CD8-positive, alpha-beta memory T cell (primary cell): ENCODE data around the gene MUC21. TPM values are rescaled to one million over a fixed set of nuclear protein-coding genes. Genes with fewer than 3 reads are reported as not detected.

Experiments used
- CTCF ChIA-PET: fragments of 350-600 bp; sonication (Branson Sonifier 250); formaldehyde crosslinking; loops from one replicate; lab custom pipeline; 2021; ENCODE audit warnings: antibody characterized with exemption; lab: Charles Lee
- POLR2A ChIA-PET: fragments of 350-600 bp; sonication (Branson Sonifier 250); formaldehyde crosslinking; loops from one replicate; lab custom pipeline; 2021; ENCODE audit warnings: antibody characterized with exemption; lab: Charles Lee
- DNase-seq, 5 donors: peaks; one replicate each; pipeline versions ENCODE4 v3.0.0 to v3.0.0-alpha.2; 2020 to 2022; ENCODE audit warnings: mixed read lengths in 1 of 5
- H3K27ac ChIP-seq: one replicate; pipeline ENCODE4 v1.7.0; 2013; ENCODE audit warnings: low read depth, mild to moderate bottlenecking, low read length, moderate library complexity
- H3K27me3 ChIP-seq: 2 replicates; pipeline ENCODE4 v1.7.0; 2013; ENCODE audit warnings: low read length, mild to moderate bottlenecking; ENCODE audit not compliant: insufficient read depth, poor library complexity, severe bottlenecking
- H3K36me3 ChIP-seq: 2 replicates; pipeline ENCODE4 v1.7.0; 2013; ENCODE audit warnings: mild to moderate bottlenecking, low read length, moderate library complexity; ENCODE audit not compliant: insufficient read depth
- H3K4me1 ChIP-seq: 2 replicates; pipeline ENCODE4 v1.7.0; 2013; ENCODE audit warnings: mild to moderate bottlenecking, low read length, moderate library complexity; ENCODE audit not compliant: insufficient read depth
- H3K4me3 ChIP-seq: 2 replicates; pipeline ENCODE4 v1.7.0; 2013; ENCODE audit warnings: mild to moderate bottlenecking, low read length
- H3K9me3 ChIP-seq: 2 replicates; pipeline ENCODE4 v1.7.0; 2013; ENCODE audit warnings: mild to moderate bottlenecking, low read length
- H3K27ac Mint-ChIP-seq, 8 donors: one replicate each; pipeline ENCODE4 v1.8.0; 2020 to 2021; ENCODE audit warnings: mixed read lengths in 8 of 8, mild to moderate bottlenecking in 6 of 8, inconsistent platforms in 3 of 8, moderate library complexity in 3 of 8
- H3K27me3 Mint-ChIP-seq, 2 donors: one replicate each; pipeline ENCODE4 v1.8.0; 2020 to 2021; ENCODE audit warnings: mixed read lengths in 2 of 2, mild to moderate bottlenecking in 1 of 2, moderate library complexity in 1 of 2
- H3K36me3 Mint-ChIP-seq, 3 donors: one replicate each; pipeline ENCODE4 v1.8.0; 2020 to 2021; ENCODE audit warnings: mixed read lengths in 3 of 3, inconsistent platforms in 1 of 3, mild to moderate bottlenecking in 1 of 3
- H3K4me1 Mint-ChIP-seq, 3 donors: one replicate each; pipeline ENCODE4 v1.8.0; 2020 to 2021; ENCODE audit warnings: mixed read lengths in 3 of 3, inconsistent platforms in 1 of 3, mild to moderate bottlenecking in 1 of 3
- H3K4me3 Mint-ChIP-seq, 7 donors: one replicate each; pipeline ENCODE4 v1.8.0; 2020 to 2021; ENCODE audit warnings: mixed read lengths in 7 of 7, mild to moderate bottlenecking in 6 of 7, moderate library complexity in 4 of 7, inconsistent platforms in 2 of 7
- H3K9me3 Mint-ChIP-seq, 5 donors: one replicate each; pipeline ENCODE4 v1.8.0; 2020 to 2022; ENCODE audit warnings: mixed read lengths in 5 of 5, mild to moderate bottlenecking in 3 of 5, moderate library complexity in 2 of 5, inconsistent platforms in 1 of 5
- polyA plus RNA-seq: library from polyadenylated mRNA; unstranded; fragments of 300-500 nt; fragmentation: Illumina TruSeq; gene quantifications from one replicate; pipeline ENCODE4 v1.2.3, GENCODE V29; 2021
- total RNA-seq, 2 experiments: library from RNA; stranded (reverse); gene quantifications; one replicate each; pipeline ENCODE4 v1.2.3, GENCODE V29; 2021

MUC21 gene
- total and polyA plus RNA-seq, 3 experiments from 2014 or later = not detected

DNA sequence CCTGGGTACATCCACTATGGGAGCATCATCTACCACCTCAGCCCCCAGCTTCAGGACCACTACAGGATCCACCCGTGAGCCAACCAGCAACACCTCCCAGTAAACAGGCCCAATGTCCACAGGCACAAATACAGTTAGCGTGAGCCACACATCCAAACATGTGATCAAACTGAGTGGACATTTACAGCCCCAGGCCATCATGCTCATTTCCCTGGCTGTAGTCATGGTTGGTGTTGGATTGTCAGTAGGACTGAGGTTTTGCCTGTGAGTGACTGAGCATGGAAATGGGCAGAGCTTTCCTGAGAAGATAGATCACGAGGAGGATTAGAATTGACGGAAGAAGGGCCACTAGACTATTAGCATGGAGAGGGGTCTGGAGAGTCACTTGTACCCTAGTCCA is 10.7 kb upstream of the MUC21 start:
- POLR2A ChIA-PET = no interaction called here
- no peaks in the 10 kb centered on the region for H3K36me3 Mint-ChIP-seq
- H3K4me3 Mint-ChIP-seq = no peak overlapping the region
- H3K9me3 ChIP-seq = no peaks in the 10 kb centered on the region
- no peaks in the 10 kb centered on the region for H3K9me3 Mint-ChIP-seq
- H3K27ac ChIP-seq = no peak overlapping the region
- DNase-seq = no peak
- CTCF ChIA-PET = no interaction called here
- H3K4me1 Mint-ChIP-seq = no peaks in the 10 kb centered on the region
- no peak overlapping the region for H3K4me3 ChIP-seq
- no peak overlapping the region for H3K27ac Mint-ChIP-seq
- H3K27me3 ChIP-seq = no peaks in the 10 kb centered on the region
- peaks cover 10 to 23% of the 10 kb centered on the region in 2 donors for H3K27me3 Mint-ChIP-seq
- no peaks in the 10 kb centered on the region for H3K4me1 ChIP-seq
- H3K36me3 ChIP-seq = no peaks in the 10 kb centered on the region

DNA sequence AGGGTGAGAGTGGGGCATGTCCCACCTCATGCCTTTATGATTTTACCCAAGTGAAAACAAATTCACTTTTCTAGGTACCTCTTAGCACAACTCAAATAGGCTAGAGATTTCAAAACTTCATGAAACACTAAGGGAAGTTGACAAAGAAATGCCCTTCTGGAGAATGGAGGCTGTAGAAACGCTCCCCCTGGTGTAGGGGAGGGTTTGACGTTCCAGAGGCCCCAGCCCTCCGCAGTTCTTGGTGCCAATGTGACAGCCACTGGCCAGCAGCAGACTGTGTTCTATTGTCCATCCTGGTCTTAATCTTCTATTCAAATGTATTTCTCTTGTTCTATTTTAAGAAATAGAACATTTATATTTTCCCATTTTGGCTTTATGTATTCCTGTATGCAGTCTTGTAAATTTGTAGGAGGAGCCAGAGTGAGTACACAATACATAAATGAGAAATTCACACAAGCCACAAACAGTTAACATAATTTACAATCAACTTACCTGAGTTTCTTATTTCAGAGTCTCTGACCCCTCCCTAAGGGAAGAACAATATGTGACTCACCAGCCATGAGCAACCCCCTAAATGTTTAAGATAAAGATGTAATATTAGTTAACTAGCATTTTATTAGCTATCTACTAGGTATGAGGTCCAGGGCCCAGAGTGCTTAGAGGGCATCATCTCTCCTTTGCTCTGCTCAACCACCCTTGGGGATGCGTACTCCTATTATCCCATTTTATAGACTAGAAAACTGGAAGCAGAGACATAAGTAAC is 8.8 kb upstream of the MUC21 start:
- H3K9me3 Mint-ChIP-seq = no peaks in the 10 kb centered on the region
- H3K27me3 Mint-ChIP-seq = peaks cover 10 to 36% of the 10 kb centered on the region in 2 donors
- H3K27me3 ChIP-seq = no peaks in the 10 kb centered on the region
- H3K9me3 ChIP-seq = no peaks in the 10 kb centered on the region
- H3K4me3 ChIP-seq = no peak overlapping the region
- H3K36me3 ChIP-seq = no peaks in the 10 kb centered on the region
- H3K4me1 ChIP-seq = no peaks in the 10 kb centered on the region
- no peaks in the 10 kb centered on the region for H3K36me3 Mint-ChIP-seq
- no peak overlapping the region for H3K27ac Mint-ChIP-seq
- CTCF ChIA-PET = no interaction called here
- no peaks in the 10 kb centered on the region for H3K4me1 Mint-ChIP-seq
- POLR2A ChIA-PET = no interaction called here
- DNase-seq = no peak
- H3K27ac ChIP-seq = no peak overlapping the region
- no peak overlapping the region for H3K4me3 Mint-ChIP-seq

DNA sequence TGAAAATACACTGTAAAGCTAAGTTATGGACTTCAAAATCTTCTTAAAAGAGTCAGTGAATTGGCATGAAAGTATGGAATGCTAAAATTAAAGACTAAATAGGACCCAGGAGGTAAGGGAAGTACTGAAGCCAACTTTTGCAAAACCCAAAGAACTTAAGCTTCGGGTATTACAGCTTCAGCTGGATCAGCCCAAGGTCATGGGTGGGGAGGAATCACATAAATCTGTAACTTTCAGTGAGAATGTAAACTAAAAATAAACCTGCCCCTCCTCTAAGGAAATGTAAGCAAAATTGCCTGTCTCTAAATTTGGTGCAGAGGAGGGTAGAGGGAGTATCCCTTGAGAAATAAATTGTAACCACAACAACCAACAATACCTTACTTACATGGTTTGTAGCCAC is 4.4 kb upstream of the MUC21 start:
- Histone ChIP-seq H3K27me3 (peaks cover 5% of the 10 kb centered on the region), H3K27ac (no peak overlapping the region), H3K9me3 (no peaks in the 10 kb centered on the region), H3K4me3 (no peak overlapping the region), H3K36me3 (no peaks in the 10 kb centered on the region), H3K4me1 (no peaks in the 10 kb centered on the region)
- ChIA-PET CTCF (no interaction called here), POLR2A (no interaction called here)
- no peaks in the 10 kb centered on the region for H3K4me1 Mint-ChIP-seq
- peaks cover 17 to 48% of the 10 kb centered on the region in 2 donors for H3K27me3 Mint-ChIP-seq
- H3K9me3 Mint-ChIP-seq = no peaks in the 10 kb centered on the region
- H3K27ac Mint-ChIP-seq = no peak overlapping the region
- no peak for DNase-seq
- no peaks in the 10 kb centered on the region for H3K36me3 Mint-ChIP-seq
- no peak overlapping the region for H3K4me3 Mint-ChIP-seq

DNA sequence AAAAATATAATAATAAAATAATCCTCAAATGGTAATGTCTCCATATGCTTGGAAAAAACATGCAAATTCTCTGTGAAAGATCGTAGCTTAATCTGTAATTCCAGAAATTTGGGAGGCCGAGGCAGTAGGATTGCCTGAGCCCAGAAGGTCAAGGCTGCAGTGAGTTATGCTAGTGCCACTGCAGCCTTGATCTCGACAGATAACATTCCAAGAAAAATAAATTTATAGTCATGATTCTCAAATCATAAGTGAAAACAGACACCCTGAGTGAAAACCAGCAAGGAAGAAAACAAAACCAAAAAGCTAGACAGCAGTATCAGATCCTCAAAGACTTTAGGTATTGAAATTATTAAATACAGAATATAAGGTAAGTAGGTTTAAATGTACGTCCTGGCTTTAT is 3.8 kb upstream of the MUC21 start:
- ChIA-PET CTCF (no interaction called here), POLR2A (no interaction called here)
- no peaks in the 10 kb centered on the region for H3K9me3 Mint-ChIP-seq
- H3K4me1 Mint-ChIP-seq = no peaks in the 10 kb centered on the region
- no peak for DNase-seq
- H3K27me3 ChIP-seq = peaks cover 5% of the 10 kb centered on the region
- no peaks in the 10 kb centered on the region for H3K9me3 ChIP-seq
- no peak overlapping the region for H3K27ac ChIP-seq
- H3K4me3 ChIP-seq = no peak overlapping the region
- H3K4me3 Mint-ChIP-seq = no peak overlapping the region
- H3K36me3 Mint-ChIP-seq = no peaks in the 10 kb centered on the region
- no peak overlapping the region for H3K27ac Mint-ChIP-seq
- H3K27me3 Mint-ChIP-seq = peaks cover 18 to 49% of the 10 kb centered on the region in 2 donors
- no peaks in the 10 kb centered on the region for H3K4me1 ChIP-seq
- no peaks in the 10 kb centered on the region for H3K36me3 ChIP-seq

DNA sequence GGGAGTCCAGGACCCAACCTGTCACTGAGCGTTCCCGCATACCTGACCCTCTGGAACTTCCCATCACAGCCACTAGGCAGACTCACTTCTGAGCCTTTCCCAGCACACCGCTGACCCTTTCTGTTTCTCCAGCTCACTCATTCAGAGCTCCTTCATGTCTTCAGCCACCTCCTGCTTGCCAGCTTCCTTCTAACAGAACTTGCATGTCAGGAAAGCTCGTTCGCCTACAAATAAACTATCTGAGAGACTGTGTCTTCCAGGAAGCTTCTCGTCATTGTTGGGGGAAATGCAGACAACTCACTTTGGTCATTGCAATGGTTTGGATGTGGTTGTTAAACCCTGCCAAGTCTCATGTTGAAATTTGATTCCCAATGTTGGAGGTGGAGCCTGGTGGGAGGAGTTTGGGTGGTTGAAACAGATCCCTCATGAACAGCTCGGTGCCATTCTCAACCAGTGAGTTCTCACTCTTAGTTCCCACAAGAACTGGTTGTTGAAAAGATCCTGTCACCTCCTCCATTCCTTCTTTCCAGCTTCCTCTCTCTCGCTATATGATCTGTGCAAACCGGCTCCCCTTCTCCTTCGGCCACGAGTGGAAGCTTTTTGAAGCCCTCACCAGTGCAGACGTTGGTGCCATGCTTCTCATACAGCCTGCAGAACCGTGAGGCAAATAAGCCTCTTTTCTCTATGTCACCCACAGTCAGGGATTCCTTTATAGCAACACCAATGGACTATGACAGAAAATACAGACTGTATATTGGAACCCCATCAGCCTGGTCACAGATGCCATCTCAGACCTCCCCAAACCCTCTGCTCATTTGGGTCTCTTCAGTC is 1.4 kb upstream of the MUC21 start:
- Histone ChIP-seq H3K9me3 (no peaks in the 10 kb centered on the region), H3K36me3 (no peaks in the 10 kb centered on the region), H3K4me3 (no peak overlapping the region), H3K4me1 (no peaks in the 10 kb centered on the region), H3K27me3 (peaks cover 5% of the 10 kb centered on the region), H3K27ac (no peak overlapping the region)
- ChIA-PET CTCF (interaction anchor here (0.7 kb wide), 1 partner anchor 19 kb away, joined by 3 read pairs; no protein-coding TSS in a partner anchor), POLR2A (no interaction called here)
- Mint-ChIP-seq H3K27me3 (peaks cover 21 to 56% of the 10 kb centered on the region in 2 donors), H3K4me3 (no peak overlapping the region), H3K4me1 (no peaks in the 10 kb centered on the region), H3K36me3 (no peaks in the 10 kb centered on the region), H3K27ac (no peak overlapping the region), H3K9me3 (no peaks in the 10 kb centered on the region)
- DNase-seq = no peak

DNA sequence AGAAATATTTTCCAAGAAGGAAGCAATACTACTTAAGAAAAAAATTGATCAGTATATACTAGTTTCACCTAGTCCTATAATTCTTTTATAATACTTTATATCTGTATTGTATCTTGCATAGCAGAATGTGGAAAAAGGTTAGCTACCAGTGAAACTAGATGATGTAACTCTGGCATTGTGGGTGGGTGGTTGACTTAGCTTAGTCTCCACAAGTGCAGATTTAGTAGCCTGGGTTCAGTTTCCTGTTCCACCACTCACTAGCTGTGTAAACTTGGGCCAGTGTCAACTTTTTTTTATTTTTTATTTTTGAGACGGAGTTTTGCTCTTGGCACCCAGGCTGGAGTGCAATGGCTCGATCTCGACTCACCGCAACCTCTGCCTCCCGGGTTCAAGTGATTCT is 2.0 kb downstream of the MUC21 start:
- no peaks in the 10 kb centered on the region for H3K36me3 Mint-ChIP-seq
- ChIA-PET POLR2A (no interaction called here), CTCF (no interaction called here)
- Histone ChIP-seq H3K4me3 (no peak overlapping the region), H3K27ac (no peak overlapping the region), H3K36me3 (no peaks in the 10 kb centered on the region), H3K27me3 (peaks cover 5% of the 10 kb centered on the region), H3K9me3 (no peaks in the 10 kb centered on the region), H3K4me1 (peaks cover 4% of the 10 kb centered on the region)
- DNase-seq = no peak
- peaks cover 5% of the 10 kb centered on the region in 3 donors for H3K4me1 Mint-ChIP-seq
- no peak overlapping the region for H3K4me3 Mint-ChIP-seq
- no peak overlapping the region for H3K27ac Mint-ChIP-seq
- H3K27me3 Mint-ChIP-seq = peaks cover 25 to 39% of the 10 kb centered on the region in 2 donors
- H3K9me3 Mint-ChIP-seq = no peaks in the 10 kb centered on the region

DNA sequence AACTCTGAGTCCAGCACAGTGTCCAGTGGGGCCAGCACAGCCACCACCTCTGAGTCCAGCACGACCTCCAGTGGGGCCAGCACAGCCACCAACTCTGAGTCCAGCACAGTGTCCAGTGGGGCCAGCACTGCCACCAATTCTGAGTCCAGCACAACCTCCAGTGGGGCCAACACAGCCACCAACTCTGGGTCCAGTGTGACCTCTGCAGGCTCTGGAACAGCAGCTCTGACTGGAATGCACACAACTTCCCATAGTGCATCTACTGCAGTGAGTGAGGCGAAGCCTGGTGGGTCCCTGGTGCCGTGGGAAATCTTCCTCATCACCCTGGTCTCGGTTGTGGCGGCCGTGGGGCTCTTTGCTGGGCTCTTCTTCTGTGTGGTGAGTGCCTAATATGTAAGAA is 3.8 kb downstream of the MUC21 start:
- H3K36me3 Mint-ChIP-seq = no peaks in the 10 kb centered on the region
- Histone ChIP-seq H3K4me1 (peaks cover 4% of the 10 kb centered on the region), H3K9me3 (no peaks in the 10 kb centered on the region), H3K27ac (no peak overlapping the region), H3K4me3 (no peak overlapping the region), H3K27me3 (peaks cover 2% of the 10 kb centered on the region), H3K36me3 (no peaks in the 10 kb centered on the region)
- H3K4me1 Mint-ChIP-seq = peaks cover 9 to 11% (median 11%) of the 10 kb centered on the region in 3 donors
- H3K27ac Mint-ChIP-seq = no peak overlapping the region
- no peak for DNase-seq
- no peaks in the 10 kb centered on the region for H3K9me3 Mint-ChIP-seq
- POLR2A ChIA-PET = no interaction called here
- CTCF ChIA-PET = no interaction called here
- H3K4me3 Mint-ChIP-seq = no peak overlapping the region
- H3K27me3 Mint-ChIP-seq = peaks cover 18 to 27% of the 10 kb centered on the region in 2 donors

DNA sequence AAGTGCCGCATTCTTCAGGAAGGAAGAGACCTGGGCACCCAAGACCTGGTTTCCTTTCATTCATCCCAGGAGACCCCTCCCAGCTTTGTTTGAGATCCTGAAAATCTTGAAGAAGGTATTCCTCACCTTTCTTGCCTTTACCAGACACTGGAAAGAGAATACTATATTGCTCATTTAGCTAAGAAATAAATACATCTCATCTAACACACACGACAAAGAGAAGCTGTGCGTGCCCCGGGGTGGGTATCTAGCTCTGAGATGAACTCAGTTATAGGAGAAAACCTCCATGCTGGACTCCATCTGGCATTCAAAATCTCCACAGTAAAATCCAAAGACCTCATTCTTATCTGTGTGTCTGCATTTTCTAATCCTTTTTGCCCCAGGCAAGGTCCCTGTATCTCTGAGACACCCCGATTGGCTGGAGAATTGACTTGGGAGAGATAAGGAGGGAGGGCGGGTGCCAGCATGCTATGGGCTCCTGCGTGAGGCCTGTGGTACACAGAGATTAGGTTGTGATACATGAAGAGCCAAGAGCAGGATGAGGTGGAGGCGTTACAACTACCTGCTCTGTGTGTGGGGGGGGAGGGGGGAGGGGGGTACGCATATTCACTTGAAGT is 4.8 kb downstream of the MUC21 start:
- ChIA-PET CTCF (no interaction called here), POLR2A (no interaction called here)
- DNase-seq = no peak
- no peak overlapping the region for H3K4me3 ChIP-seq
- H3K27me3 Mint-ChIP-seq = peaks cover 11 to 16% of the 10 kb centered on the region in 2 donors
- H3K4me1 ChIP-seq = peaks cover 4% of the 10 kb centered on the region
- peaks cover 9 to 11% (median 11%) of the 10 kb centered on the region in 3 donors for H3K4me1 Mint-ChIP-seq
- H3K27ac Mint-ChIP-seq = no peak overlapping the region
- H3K9me3 ChIP-seq = no peaks in the 10 kb centered on the region
- H3K27me3 ChIP-seq = no peaks in the 10 kb centered on the region
- no peaks in the 10 kb centered on the region for H3K36me3 Mint-ChIP-seq
- no peak overlapping the region for H3K27ac ChIP-seq
- H3K9me3 Mint-ChIP-seq = no peaks in the 10 kb centered on the region
- H3K4me3 Mint-ChIP-seq = no peak overlapping the region
- no peaks in the 10 kb centered on the region for H3K36me3 ChIP-seq
